GM19438 (cell line): ENCODE measurements around the gene PDE4DIP.
"Not testable (repeated sequence)": the region's sequence is repeated elsewhere in the genome, so short reads cannot be mapped to it uniquely, and the experiment has no call there.

Experiments used
- ATAC-seq: cut with Tn5 transposase; IDR thresholded peaks from one replicate; pipeline ENCODE4 v1.9.1; 2021; ENCODE audit warnings: low read depth; ENCODE audit not compliant: unreplicated experiment

Gene PDE4DIP

DNA sequence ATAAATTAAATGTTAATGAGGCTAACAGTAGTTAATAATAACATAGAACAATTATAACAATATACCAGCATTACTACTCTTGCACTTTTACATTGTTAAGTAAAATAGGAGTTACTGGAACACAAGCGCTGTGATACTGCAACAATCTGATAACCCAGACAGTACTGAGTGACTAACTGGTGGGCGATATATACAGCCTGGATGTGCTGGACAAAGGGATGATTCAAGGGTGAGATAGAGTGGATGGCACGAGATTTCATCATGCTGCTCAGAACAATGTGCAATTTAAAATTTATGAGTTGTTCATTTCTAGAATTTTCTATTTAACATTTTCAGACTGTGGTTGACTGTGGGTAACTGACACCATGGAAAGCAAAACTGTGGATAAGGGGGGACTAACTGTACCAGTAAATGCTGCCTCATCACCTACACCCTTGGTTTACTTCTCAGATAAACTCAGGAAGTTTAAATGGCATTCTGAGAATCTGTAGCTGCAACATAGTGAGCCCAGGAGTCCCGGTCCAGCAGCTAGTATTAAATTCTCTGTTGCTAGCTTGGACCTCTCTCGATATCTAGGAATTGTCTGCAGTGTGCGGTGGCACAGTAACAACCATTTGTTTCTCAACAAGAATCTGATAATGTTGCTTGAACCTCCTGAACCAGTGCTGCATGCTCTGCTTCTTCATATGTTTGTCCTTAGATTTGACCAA lies 24.9 kb downstream of the PDE4DIP start:
- not testable (repeated sequence) for ATAC-seq

DNA sequence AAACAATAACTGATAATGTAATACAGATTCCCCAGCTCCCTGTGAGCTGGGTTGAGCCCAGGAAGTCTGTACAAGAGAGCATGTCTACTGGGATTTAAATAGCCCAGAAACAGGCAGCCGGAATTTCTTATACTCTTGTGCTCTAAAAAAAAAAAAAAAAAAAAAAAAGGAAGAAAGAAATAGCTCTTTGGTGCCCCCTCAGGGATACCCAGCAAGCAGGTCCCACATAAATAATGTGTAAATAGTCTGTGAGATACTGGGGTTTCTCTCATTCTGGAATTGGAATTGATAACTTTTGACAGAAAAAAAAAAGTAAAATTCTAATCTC lies 25.4 kb downstream of the PDE4DIP start:
- not testable (repeated sequence) for ATAC-seq

- not testable (repeated sequence) for ATAC-seq
Measured at GRCh38 chr1:148874408-148875388, 30.5 kb downstream of the PDE4DIP start.

- not testable (repeated sequence) for ATAC-seq
Measured at GRCh38 chr1:148879812-148880416, 35.7 kb downstream of the PDE4DIP start.

- ATAC-seq, result not testable (repeated sequence)
Measured at GRCh38 chr1:148881261-148881660, 37.0 kb downstream of the PDE4DIP start.

GRCh38 chr1:148885219-148885618 lies 41.0 kb downstream of the PDE4DIP start:
- not testable (repeated sequence) for ATAC-seq

DNA sequence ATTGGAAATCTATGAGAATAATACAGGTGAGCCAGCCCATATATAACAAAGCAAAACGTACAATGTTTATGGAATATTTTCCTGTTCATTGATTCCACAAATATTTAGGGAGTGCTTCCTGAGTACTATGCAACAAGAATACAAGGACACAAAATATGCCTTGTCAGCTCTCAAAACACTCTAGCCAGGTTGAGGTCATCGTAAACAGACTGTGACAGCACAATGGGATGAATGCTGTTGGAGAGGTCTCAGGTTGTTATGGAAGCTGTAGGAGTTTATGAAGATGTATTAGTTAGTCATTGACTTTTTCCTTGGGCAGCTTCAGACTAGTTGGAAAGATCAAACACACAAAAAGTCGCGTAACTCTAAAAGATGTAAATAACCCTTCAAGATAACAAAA lies 42.1 kb downstream of the PDE4DIP start:
- ATAC-seq, result not testable (repeated sequence)

DNA sequence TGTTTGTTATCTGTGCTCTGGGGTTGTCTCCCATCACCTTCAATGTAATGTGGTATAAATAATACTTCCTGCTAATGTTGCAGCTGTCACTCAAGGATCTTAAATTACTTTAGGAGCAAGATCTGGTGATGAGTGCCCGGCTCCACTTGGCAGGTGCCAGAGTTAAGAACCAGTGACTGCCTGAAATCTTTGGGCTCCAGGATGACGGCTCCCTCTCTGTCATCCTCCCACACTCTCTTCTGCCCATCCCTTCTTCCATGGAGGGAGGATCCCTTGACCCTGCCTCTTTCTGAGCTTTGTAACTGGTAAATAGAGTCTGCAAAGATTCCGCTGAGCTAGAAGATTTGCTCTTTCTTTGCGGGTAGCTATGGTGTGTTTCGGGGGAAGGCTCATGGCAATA lies 44.4 kb downstream of the PDE4DIP start:
- ATAC-seq, result not testable (repeated sequence)

DNA sequence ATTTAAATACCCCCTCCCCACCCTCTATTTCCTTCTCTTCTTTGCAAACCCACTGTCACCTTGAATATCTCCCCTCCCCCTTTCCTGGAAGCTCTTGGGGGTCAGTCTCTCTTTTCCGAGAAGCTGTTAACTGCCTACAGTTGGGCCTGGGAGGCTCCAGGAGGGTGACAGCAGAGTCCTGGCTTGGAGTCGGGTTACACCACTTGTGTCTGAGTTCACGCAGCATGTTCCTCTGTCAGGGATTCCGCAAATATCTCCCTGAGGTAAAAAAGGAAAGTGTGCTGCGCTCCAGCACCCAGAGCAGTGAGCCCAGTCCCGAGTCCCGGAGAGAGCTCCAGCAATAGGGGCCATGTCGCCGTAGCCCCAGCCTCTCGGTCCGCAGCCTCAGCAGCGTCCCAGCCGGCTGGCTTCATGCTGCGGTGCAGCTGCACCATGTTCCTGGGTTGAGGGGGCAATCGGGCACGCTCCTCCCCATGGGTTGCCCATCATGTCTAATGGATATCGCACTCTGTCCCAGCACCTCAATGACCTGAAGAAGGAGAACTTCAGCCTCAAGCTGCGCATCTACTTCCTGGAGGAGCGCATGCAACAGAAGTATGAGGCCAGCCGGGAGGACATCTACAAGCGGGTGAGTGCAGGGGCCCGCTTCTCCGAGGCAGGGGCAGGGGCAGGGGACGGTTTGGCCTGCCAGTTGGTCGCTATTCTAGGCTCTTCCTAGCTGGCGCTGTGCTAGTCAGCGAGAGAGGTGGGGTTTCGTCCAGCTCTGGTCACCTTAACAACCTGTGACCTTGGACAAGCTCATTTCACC lies 45.2 kb downstream of the PDE4DIP start:
- not testable (repeated sequence) for ATAC-seq

DNA sequence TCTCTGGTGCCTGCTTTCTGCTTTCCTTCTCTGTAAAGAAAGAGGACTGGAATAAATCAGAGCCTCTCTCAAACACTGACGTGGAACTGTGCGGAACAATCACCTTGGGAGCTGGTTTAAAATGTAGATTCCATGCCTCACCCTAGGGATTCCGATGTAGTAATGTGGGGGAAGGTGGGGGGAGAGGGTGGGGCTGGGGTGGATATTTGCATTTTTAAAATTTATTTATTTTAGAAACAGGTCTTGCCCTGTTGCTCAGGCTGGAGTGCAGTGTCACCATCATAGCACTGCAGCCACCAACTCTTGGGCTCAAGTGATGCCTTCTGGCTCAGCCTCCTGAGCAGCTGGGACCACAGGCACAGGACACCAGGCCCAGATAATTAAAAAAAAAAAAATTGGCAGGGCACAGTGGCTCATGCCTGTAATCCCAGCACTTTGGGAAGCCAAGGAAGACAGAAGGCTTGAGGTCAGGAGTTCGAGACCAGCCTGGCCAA lies 45.9 kb downstream of the PDE4DIP start:
- not testable (repeated sequence) for ATAC-seq

DNA sequence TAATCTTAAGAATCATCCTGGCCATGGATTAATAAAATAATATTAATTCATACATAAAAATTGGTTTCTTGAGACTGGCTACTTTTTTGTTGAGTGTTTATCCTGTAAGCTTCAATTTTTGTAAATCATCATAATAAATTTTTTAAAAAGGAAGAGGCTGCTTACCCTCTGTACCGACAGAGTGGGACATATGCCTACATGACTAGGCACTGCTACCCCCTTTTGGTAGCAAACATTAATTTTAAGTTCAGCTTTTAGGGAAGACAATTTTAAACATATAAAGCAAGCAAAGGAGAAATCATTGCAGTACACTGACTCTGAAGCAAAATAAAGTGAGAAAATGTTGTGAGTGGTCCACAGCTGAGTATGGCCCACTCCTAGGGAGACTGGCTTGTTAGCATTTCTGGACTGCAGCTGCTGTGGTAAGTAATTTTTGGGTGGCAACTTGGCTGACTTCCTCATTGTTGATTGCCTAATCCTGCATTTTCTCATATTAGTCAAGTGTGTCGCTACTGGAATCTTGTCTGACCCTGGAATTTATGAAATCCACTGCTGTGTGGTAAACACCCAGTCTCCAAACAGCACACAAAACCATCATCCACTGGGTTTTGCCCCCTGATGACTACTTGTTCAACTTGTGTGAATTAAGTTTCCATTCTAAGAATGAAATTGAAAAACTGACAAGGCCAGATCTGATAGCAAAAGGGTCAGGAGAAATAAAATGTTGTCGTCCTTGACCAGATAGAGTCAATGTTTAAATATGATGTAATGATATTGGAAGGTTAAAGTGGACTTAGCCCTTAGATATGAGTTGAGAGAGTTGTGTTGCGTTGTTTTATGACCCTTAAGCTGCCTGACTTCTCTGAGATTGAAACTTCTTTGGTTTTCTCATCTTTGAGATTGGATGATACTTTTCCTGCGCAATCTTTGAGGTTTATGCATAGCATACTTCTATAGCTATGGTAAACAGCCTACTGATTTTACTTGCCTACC lies 50.4 kb downstream of the PDE4DIP start:
- ATAC-seq, result not testable (repeated sequence)

GRCh38 chr1:148900026-148900425 lies 55.8 kb downstream of the PDE4DIP start:
- not testable (repeated sequence) for ATAC-seq

GRCh38 chr1:148900691-148901090 lies 56.5 kb downstream of the PDE4DIP start:
- ATAC-seq, result not testable (repeated sequence)

GRCh38 chr1:148901150-148901952 lies 57.1 kb downstream of the PDE4DIP start:
- not testable (repeated sequence) for ATAC-seq

GRCh38 chr1:148901953-148902341 lies 57.7 kb downstream of the PDE4DIP start:
- ATAC-seq, result not testable (repeated sequence)

GRCh38 chr1:148909219-148909826 lies 65.1 kb downstream of the PDE4DIP start:
- not testable (repeated sequence) for ATAC-seq

DNA sequence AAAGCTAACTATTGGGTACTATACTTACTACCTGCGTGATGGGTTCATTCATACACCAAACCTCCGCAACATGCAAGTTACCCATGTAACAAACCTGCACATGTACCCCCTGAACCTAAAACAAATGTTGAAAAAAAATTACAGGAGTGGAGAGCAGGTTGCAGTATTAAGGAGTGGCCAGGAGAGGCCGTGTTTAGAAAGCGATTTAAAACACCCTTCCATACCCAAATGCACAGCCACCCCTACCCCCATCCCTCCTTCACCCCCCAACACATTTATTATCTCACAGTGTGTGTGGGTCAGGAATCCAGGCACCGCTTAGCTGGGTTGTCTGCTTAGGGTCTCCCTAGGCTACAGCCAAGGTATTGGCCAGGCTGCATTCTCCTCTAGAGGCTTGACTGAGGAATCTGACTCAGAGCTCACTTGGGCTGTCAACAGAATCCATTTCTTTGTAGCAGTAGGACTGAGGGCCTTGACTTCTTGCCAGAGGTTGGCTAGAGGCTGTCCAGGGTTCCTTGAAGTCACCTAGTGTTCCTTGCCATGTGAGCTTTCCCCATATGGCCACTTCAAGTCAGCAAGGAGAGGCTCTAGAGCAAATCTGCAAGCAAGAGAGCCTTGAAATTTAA lies 67.2 kb downstream of the PDE4DIP start:
- not testable (repeated sequence) for ATAC-seq
